Panc1 (cell line): Measurements from ENCODE around the gene PRXL2A. TPM values are rescaled to one million over a fixed set of nuclear protein-coding genes. Genes with fewer than 3 reads are reported as not detected.

Experiments
- ATAC-seq: fragments of 200-7000 bp; cut with Tn5 transposase; 2 replicates; pipeline ENCODE4 v1.9.1; 2020; ENCODE audit warnings: mild to moderate bottlenecking, moderate library complexity
- BruUV-seq: library from RNA; stranded (reverse); fragments of 400-500 nt; replicated peaks from 2 replicates; lab custom pipeline; 2021; lab: Mats Ljungman, UMichigan
- CTCF ChIA-PET: fragments of 300-600 bp; sonication (Branson Sonifier 250); formaldehyde crosslinking; loops from one replicate; lab custom pipeline; 2022; ENCODE audit warnings: antibody characterized with exemption; lab: Charles Lee
- POLR2A ChIA-PET: fragments of 300-600 bp; sonication (Branson Sonifier 250); formaldehyde crosslinking; loops from one replicate; lab custom pipeline; 2022; ENCODE audit warnings: antibody characterized with exemption; lab: Charles Lee
- DNase-seq: peaks from one replicate; pipeline ENCODE4 v3.0.0-alpha.2; 2010; ENCODE audit warnings: low read depth, low spot score
- H3K27ac ChIP-seq: 2 replicates; pipeline ENCODE4 v1.5.1; 2011; ENCODE audit warnings: mild to moderate bottlenecking, low read length, inconsistent platforms
- H3K27me3 ChIP-seq: fragments of 200-500 bp; sonication (Bioruptor generic); 2 replicates; pipeline ENCODE4 v1.6.0; 2014; ENCODE audit warnings: low read length, inconsistent platforms; ENCODE audit not compliant: control insufficient read depth, insufficient read depth
- H3K36me3 ChIP-seq: fragments of 200-500 bp; sonication (Bioruptor generic); 2 replicates; pipeline ENCODE4 v1.5.1; 2014; ENCODE audit warnings: inconsistent platforms, mild to moderate bottlenecking, low read length, moderate library complexity; ENCODE audit not compliant: control insufficient read depth, insufficient read depth
- H3K4me1 ChIP-seq: 2 replicates; pipeline ENCODE4 v1.5.1; 2011; ENCODE audit warnings: inconsistent platforms, mild to moderate bottlenecking, low read length, moderate library complexity; ENCODE audit not compliant: control insufficient read depth, insufficient read depth
- H3K4me3 ChIP-seq, 2 experiments: 2 replicates each; pipeline ENCODE4 v1.5.1; 2011 to 2012; ENCODE audit warnings: low read depth in 2 of 2, low read length in 2 of 2, mild to moderate bottlenecking in 2 of 2, inconsistent platforms in 1 of 2, moderate library complexity in 1 of 2
- H3K9me3 ChIP-seq: fragments of 200-500 bp; sonication (Bioruptor generic); 2 replicates; pipeline ENCODE4 v1.5.1; 2014; ENCODE audit warnings: low read depth, mild to moderate bottlenecking, inconsistent platforms, low read length, moderate library complexity; ENCODE audit not compliant: control insufficient read depth, insufficient read depth
- POLR2AphosphoS5 ChIP-seq: IDR thresholded peaks from 2 replicates; pipeline ENCODE4 v1.6.1; 2012; ENCODE audit warnings: mild to moderate bottlenecking, low read depth, low read length, moderate library complexity
- SIN3A ChIP-seq: IDR thresholded peaks from 2 replicates; pipeline ENCODE4 v1.6.1; 2012; ENCODE audit warnings: low read depth, mild to moderate bottlenecking, low read length, moderate library complexity, borderline replicate concordance; ENCODE audit not compliant: insufficient read depth
- TCF7L2 ChIP-seq: IDR thresholded peaks from 2 replicates; pipeline ENCODE4 v1.6.1; 2011; ENCODE audit warnings: mild to moderate bottlenecking, low read depth, low read length, inconsistent platforms
- in situ Hi-C: cut with HindIII; loops from 2 replicates; pipeline ENCODE4 v1.10.0; 2016; ENCODE audit warnings: low sequenced_read_pairs, low pct_unique_long_range_greater_than_20kb
- intact Hi-C: fragments of 100-400 bp; cut with micrococcal nuclease; formaldehyde crosslinking; loops from one replicate; pipeline ENCODE4 v1.10.0; 2022; ENCODE audit not compliant: unreplicated experiment
- total RNA-seq: library from RNA; stranded (reverse); gene quantifications from one replicate; pipeline ENCODE4 v1.2.1, GENCODE V29; 2021; ENCODE audit not compliant: unreplicated experiment
- TF ChIP-seq, protein P1 (sequence below), 2 experiments: IDR thresholded peaks; 2 replicates each; pipeline ENCODE4 v1.6.1; 2011 to 2012; ENCODE audit warnings: low read depth in 2 of 2, control low read depth in 1 of 2, low read length in 1 of 2, mild to moderate bottlenecking in 1 of 2, moderate library complexity in 1 of 2; ENCODE audit not compliant: insufficient read depth in 1 of 2
- TF ChIP-seq, protein P2 (sequence below): fragments of 450-650 bp; IDR thresholded peaks from 2 replicates; pipeline ENCODE4 v1.5.1; 2017; ENCODE audit warnings: mild to moderate bottlenecking

PRXL2A gene
- total RNA-seq, 1 experiment from 2014 or later = 89.0 TPM

GRCh38 chr10:80382989-80383388 lies 25.4 kb upstream of the PRXL2A start:
- no peak overlapping the region for H3K27ac ChIP-seq
- H3K36me3 ChIP-seq = no peaks in the 10 kb centered on the region
- peak; percentile 15 for DNase-seq
- H3K9me3 ChIP-seq = no peaks in the 10 kb centered on the region
- no TSS peak for BruUV-seq
- peaks cover 13% of the 10 kb centered on the region; the same call in 1 of the 2 replicates for H3K27me3 ChIP-seq
- ATAC-seq = peak; percentile 67; the same call in 1 of the 2 replicates
- ChIA-PET CTCF (interaction anchor here (0.6 to 1.2 kb wide), 4 partner anchors 47 to 522 kb away, joined by 5 to 6 read pairs (median 6); no protein-coding TSS in a partner anchor), POLR2A (no interaction called here)
- intact Hi-C loops = loop anchor here (5.0 kb wide), 2 partner anchors 59 to 124 kb away; no protein-coding TSS in a partner anchor
- TF ChIP-seq, protein P1, sequence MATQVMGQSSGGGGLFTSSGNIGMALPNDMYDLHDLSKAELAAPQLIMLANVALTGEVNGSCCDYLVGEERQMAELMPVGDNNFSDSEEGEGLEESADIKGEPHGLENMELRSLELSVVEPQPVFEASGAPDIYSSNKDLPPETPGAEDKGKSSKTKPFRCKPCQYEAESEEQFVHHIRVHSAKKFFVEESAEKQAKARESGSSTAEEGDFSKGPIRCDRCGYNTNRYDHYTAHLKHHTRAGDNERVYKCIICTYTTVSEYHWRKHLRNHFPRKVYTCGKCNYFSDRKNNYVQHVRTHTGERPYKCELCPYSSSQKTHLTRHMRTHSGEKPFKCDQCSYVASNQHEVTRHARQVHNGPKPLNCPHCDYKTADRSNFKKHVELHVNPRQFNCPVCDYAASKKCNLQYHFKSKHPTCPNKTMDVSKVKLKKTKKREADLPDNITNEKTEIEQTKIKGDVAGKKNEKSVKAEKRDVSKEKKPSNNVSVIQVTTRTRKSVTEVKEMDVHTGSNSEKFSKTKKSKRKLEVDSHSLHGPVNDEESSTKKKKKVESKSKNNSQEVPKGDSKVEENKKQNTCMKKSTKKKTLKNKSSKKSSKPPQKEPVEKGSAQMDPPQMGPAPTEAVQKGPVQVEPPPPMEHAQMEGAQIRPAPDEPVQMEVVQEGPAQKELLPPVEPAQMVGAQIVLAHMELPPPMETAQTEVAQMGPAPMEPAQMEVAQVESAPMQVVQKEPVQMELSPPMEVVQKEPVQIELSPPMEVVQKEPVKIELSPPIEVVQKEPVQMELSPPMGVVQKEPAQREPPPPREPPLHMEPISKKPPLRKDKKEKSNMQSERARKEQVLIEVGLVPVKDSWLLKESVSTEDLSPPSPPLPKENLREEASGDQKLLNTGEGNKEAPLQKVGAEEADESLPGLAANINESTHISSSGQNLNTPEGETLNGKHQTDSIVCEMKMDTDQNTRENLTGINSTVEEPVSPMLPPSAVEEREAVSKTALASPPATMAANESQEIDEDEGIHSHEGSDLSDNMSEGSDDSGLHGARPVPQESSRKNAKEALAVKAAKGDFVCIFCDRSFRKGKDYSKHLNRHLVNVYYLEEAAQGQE (IDR thresholded peaks at IDR 0.05; ENCODE audit: insufficient read depth in 1 of 2, low read depth in 2 of 2, low read length in 1 of 2) = no peak
- TF ChIP-seq, protein P2, sequence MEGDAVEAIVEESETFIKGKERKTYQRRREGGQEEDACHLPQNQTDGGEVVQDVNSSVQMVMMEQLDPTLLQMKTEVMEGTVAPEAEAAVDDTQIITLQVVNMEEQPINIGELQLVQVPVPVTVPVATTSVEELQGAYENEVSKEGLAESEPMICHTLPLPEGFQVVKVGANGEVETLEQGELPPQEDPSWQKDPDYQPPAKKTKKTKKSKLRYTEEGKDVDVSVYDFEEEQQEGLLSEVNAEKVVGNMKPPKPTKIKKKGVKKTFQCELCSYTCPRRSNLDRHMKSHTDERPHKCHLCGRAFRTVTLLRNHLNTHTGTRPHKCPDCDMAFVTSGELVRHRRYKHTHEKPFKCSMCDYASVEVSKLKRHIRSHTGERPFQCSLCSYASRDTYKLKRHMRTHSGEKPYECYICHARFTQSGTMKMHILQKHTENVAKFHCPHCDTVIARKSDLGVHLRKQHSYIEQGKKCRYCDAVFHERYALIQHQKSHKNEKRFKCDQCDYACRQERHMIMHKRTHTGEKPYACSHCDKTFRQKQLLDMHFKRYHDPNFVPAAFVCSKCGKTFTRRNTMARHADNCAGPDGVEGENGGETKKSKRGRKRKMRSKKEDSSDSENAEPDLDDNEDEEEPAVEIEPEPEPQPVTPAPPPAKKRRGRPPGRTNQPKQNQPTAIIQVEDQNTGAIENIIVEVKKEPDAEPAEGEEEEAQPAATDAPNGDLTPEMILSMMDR = peak; percentile 83
- no peaks in the 10 kb centered on the region for H3K4me1 ChIP-seq
- in situ Hi-C loops = no loop called here
- no peak overlapping the region for H3K4me3 ChIP-seq

DNA sequence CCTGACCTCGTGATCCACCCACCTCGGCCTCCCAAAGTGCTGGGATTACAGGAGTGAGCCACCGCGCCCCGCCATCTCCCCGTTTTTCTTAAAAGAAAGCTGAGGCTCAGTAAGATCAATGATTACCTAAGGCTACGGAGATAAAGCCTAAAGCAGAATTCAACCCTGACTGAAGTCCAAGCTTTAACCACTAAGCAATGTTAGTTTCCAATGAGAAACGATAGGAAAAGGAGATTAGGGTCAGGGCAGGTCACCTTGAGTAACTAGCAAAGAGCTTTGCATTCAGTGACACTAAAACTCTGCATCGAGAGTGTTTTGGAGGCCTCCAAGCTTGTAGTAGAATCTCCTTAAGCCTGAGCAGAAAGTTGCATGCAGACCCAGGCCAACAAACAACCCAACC lies 17.6 kb upstream of the PRXL2A start:
- no peak for ATAC-seq
- ChIA-PET CTCF (interaction anchor here (0.7 to 1.8 kb wide), 3 partner anchors 12 to 209 kb away, joined by 4 to 7 read pairs (median 5); no protein-coding TSS in a partner anchor), POLR2A (no interaction called here)
- no peaks in the 10 kb centered on the region for H3K9me3 ChIP-seq
- no peaks in the 10 kb centered on the region for H3K36me3 ChIP-seq
- TF ChIP-seq SIN3A (no peak), TCF7L2 (no peak), POLR2AphosphoS5 (no peak)
- TF ChIP-seq, protein P1 (IDR thresholded peaks at IDR 0.05; ENCODE audit: insufficient read depth in 1 of 2, low read depth in 2 of 2, low read length in 1 of 2) = no peak
- TF ChIP-seq, protein P2 = no peak
- intact Hi-C loops (no loop called here), in situ Hi-C loops (no loop called here)
- DNase-seq = no peak
- H3K4me3 ChIP-seq = no peak overlapping the region
- no peaks in the 10 kb centered on the region for H3K4me1 ChIP-seq
- H3K27me3 ChIP-seq = peaks cover 10% of the 10 kb centered on the region; the same call in 1 of the 2 replicates
- no peak overlapping the region for H3K27ac ChIP-seq
- BruUV-seq = no TSS peak
